Measurements from ENCODE around the gene ZMYM5.
A peak's percentile ranks its signal among the peaks of the same experiment; 100 is the strongest.
"Not testable (repeated sequence)": the region's sequence is repeated elsewhere in the genome, so short reads cannot be mapped to it uniquely, and the experiment has no call there.

Gene ZMYM5

GRCh38 chr13:19860884-19861655 lies 2.4 kb downstream of the ZMYM5 start:
- FAIRE-seq (peak; percentile 45), DNase-seq (ENCODE audit: insufficient read length, low spot score) (no peak)
- TF ChIP-seq POLR2A (IDR thresholded peaks at IDR 0.05; ENCODE audit: low read depth, low read length) = no peak

DNA sequence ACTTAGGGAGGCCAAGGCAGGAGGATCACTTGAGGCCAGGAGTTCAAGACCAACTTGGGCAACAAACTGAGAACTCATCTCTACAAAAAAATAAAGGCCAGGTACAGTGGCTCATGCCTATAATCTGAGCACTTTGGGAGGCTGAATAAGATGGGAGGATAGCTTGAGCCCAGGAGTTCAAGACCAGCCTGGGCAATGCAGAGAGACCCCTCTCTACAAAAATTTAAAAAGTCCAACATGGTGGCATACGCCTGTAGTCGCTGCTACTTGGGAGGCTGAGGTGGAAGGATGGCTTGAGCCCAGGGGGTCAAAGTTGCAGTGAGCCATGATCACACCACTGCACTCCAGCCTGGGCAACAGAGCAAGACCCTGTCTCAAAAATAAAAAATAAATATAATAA lies 5.8 kb downstream of the ZMYM5 start:
- not testable (repeated sequence) for DNase-seq (ENCODE audit: insufficient read length, low spot score); FAIRE-seq

GRCh38 chr13:19852766-19853165 lies 10.7 kb downstream of the ZMYM5 start:
- DNase-seq (ENCODE audit: insufficient read length, low spot score) (no peak), FAIRE-seq (no peak)
- TF ChIP-seq POLR2A (IDR thresholded peaks at IDR 0.05; ENCODE audit: low read depth, low read length) = no peak

- DNase-seq (ENCODE audit: insufficient read length, low spot score) = peak; percentile 65
These were observed 17.7 kb downstream of the ZMYM5 start for GRCh38 chr13:19845758-19846157.

GRCh38 chr13:19838865-19839275 lies 24.6 kb downstream of the ZMYM5 start:
- FAIRE-seq = no peak
- no peak for DNase-seq (ENCODE audit: insufficient read length, low spot score)
- no peak for TF ChIP-seq POLR2A (IDR thresholded peaks at IDR 0.05; ENCODE audit: low read depth, low read length)

More at GRCh38 chr13:19845758-19846157, 17.7 kb downstream of the ZMYM5 start:
- no peak for TF ChIP-seq POLR2A (IDR thresholded peaks at IDR 0.05; ENCODE audit: low read depth, low read length)
- peak; percentile 92 for FAIRE-seq

DNA sequence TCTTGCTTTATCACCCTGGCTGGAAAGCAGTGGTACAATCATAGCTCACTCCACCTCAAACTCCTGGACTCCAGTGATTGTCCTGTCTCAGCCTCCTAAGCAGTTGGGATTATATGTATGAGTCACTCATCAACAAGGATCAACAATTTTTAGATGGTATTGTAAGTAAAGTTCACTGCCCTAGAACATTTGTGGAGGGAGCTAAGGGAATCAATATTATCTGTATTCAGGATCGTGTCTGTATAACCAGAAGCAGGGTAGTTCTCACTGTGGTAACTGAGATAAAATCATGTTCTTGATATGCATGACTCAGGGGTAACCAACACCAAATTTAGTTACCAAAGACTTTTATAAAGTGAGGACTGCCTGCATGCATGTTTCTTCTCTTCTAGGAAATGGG lies 27.0 kb downstream of the ZMYM5 start:
- TF ChIP-seq POLR2A (IDR thresholded peaks at IDR 0.05; ENCODE audit: low read depth, low read length) = no peak
- FAIRE-seq = no peak
- DNase-seq (ENCODE audit: insufficient read length, low spot score) = no peak

- FAIRE-seq (no peak), DNase-seq (ENCODE audit: insufficient read length, low spot score) (no peak)
- TF ChIP-seq POLR2A (IDR thresholded peaks at IDR 0.05; ENCODE audit: low read depth, low read length) = no peak
These were observed 28.7 kb downstream of the ZMYM5 start for GRCh38 chr13:19834704-19835103.

- DNase-seq (ENCODE audit: insufficient read length, low spot score) (no peak), FAIRE-seq (no peak)
- no peak for TF ChIP-seq POLR2A (IDR thresholded peaks at IDR 0.05; ENCODE audit: low read depth, low read length)
These were observed 40.8 kb downstream of the ZMYM5 start for GRCh38 chr13:19822673-19823072.

GRCh38 chr13:19818223-19818842 lies 45.1 kb downstream of the ZMYM5 start:
- no peak for TF ChIP-seq POLR2A (IDR thresholded peaks at IDR 0.05; ENCODE audit: low read depth, low read length)
- no peak for FAIRE-seq
- no peak for DNase-seq (ENCODE audit: insufficient read length, low spot score)

- no peak for DNase-seq (ENCODE audit: insufficient read length, low spot score)
- no peak for TF ChIP-seq POLR2A (IDR thresholded peaks at IDR 0.05; ENCODE audit: low read depth, low read length)
- FAIRE-seq = no peak
These were observed 45.8 kb downstream of the ZMYM5 start for GRCh38 chr13:19817510-19818158.

- DNase-seq (ENCODE audit: insufficient read length, low spot score) (no peak), FAIRE-seq (no peak)
These were observed 46.3 kb downstream of the ZMYM5 start for GRCh38 chr13:19817106-19817505.

GRCh38 chr13:19815842-19816241 lies 47.6 kb downstream of the ZMYM5 start:
- FAIRE-seq; DNase-seq (ENCODE audit: insufficient read length, low spot score): not testable (repeated sequence)

More at GRCh38 chr13:19817106-19817505, 46.3 kb downstream of the ZMYM5 start:
- TF ChIP-seq POLR2A (IDR thresholded peaks at IDR 0.05; ENCODE audit: low read depth, low read length) = no peak

- no peak for TF ChIP-seq POLR2A (IDR thresholded peaks at IDR 0.05; ENCODE audit: low read depth, low read length)
- FAIRE-seq = no peak
- DNase-seq (ENCODE audit: insufficient read length, low spot score) = no peak
These were observed 52.2 kb downstream of the ZMYM5 start for GRCh38 chr13:19810996-19811881.

GRCh38 chr13:19810151-19810550 lies 53.3 kb downstream of the ZMYM5 start:
- TF ChIP-seq POLR2A (IDR thresholded peaks at IDR 0.05; ENCODE audit: low read depth, low read length) = no peak
- no peak for DNase-seq (ENCODE audit: insufficient read length, low spot score)
- FAIRE-seq = no peak
